SK-N-SH treated with all-trans-retinoic acid at 6 μM for 48 hours (cell line): Measurements from ENCODE around the gene GNG13.

Experiments used
- ATAC-seq: fragments of 200-7000 bp; cut with Tn5 transposase; 3 replicates; pipeline ENCODE4 v1.9.1; 2020; ENCODE audit warnings: mild to moderate bottlenecking, moderate library complexity
- ARNTL ChIP-seq: fragments of 450-650 bp; formaldehyde crosslinking; IDR thresholded peaks from 2 replicates; pipeline ENCODE4 v1.5.0; 2020; ENCODE audit warnings: low read depth, mild to moderate bottlenecking, moderate library complexity, borderline replicate concordance
- BACH2 ChIP-seq: fragments of 250-450 bp; sonication (Bioruptor Pico); IDR thresholded peaks from 2 replicates; pipeline ENCODE4 v1.9.0; 2021; ENCODE audit warnings: mild to moderate bottlenecking, borderline replicate concordance
- CSDC2 ChIP-seq: fragments of 250-450 bp; sonication (Bioruptor Pico); IDR thresholded peaks from 2 replicates; pipeline ENCODE4 v1.5.0; 2020; ENCODE audit warnings: mild to moderate bottlenecking, moderate library complexity
- ESRRG ChIP-seq: fragments of 250-450 bp; sonication (Bioruptor Pico); IDR thresholded peaks from 2 replicates; pipeline ENCODE4 v1.6.1; 2021; ENCODE audit warnings: mild to moderate bottlenecking
- GLIS3 ChIP-seq: fragments of 250-450 bp; sonication (Bioruptor Pico); IDR thresholded peaks from 2 replicates; pipeline ENCODE4 v1.5.0; 2020; ENCODE audit warnings: mild to moderate bottlenecking, moderate library complexity
- ISL1 ChIP-seq: fragments of 250-450 bp; sonication (Bioruptor Pico); IDR thresholded peaks from 2 replicates; pipeline ENCODE4 v2.1.2; 2022; ENCODE audit warnings: mild to moderate bottlenecking, moderate library complexity
- OSR1 ChIP-seq: fragments of 250-450 bp; sonication (Bioruptor Pico); IDR thresholded peaks from 2 replicates; pipeline ENCODE4 v1.8.0; 2022; ENCODE audit warnings: moderate library complexity, mild to moderate bottlenecking, inconsistent platforms
- PPARA ChIP-seq: fragments of 250-450 bp; sonication (Bioruptor Pico); IDR thresholded peaks from 2 replicates; pipeline ENCODE4 v1.5.0; 2020; ENCODE audit warnings: mild to moderate bottlenecking, borderline replicate concordance
- RARB ChIP-seq: fragments of 250-450 bp; sonication (Bioruptor Pico); IDR thresholded peaks from 2 replicates; pipeline ENCODE4 v1.8.0; 2021; ENCODE audit warnings: mild to moderate bottlenecking, moderate library complexity
- SNAI2 ChIP-seq: fragments of 250-450 bp; sonication (Bioruptor Pico); IDR thresholded peaks from 2 replicates; pipeline ENCODE4 v1.5.0; 2020; ENCODE audit warnings: mild to moderate bottlenecking, moderate library complexity
- TCF4 ChIP-seq: fragments of 250-450 bp; sonication (Bioruptor Pico); IDR thresholded peaks from 2 replicates; pipeline ENCODE4 v1.8.0; 2021; ENCODE audit warnings: mild to moderate bottlenecking, moderate library complexity, borderline replicate concordance
- TOX ChIP-seq: fragments of 250-450 bp; sonication (Bioruptor Pico); IDR thresholded peaks from 2 replicates; pipeline ENCODE4 v1.8.0; 2021; ENCODE audit warnings: mild to moderate bottlenecking, moderate library complexity, borderline replicate concordance
- ZC3H10 ChIP-seq: fragments of 250-450 bp; sonication (Bioruptor Pico); IDR thresholded peaks from 2 replicates; pipeline ENCODE4 v1.5.1; 2021; ENCODE audit warnings: mild to moderate bottlenecking, moderate library complexity
- ZFP3 ChIP-seq: fragments of 250-450 bp; sonication (Bioruptor Pico); IDR thresholded peaks from 2 replicates; pipeline ENCODE4 v1.5.0; 2020; ENCODE audit warnings: mild to moderate bottlenecking, moderate library complexity
- ZFP30 ChIP-seq: fragments of 450-650 bp; formaldehyde crosslinking; IDR thresholded peaks from 2 replicates; pipeline ENCODE4 v1.5.0; 2022; ENCODE audit warnings: mild to moderate bottlenecking, moderate library complexity
- ZNF565 ChIP-seq: fragments of 450-650 bp; formaldehyde crosslinking; conservative IDR thresholded peaks from 2 replicates; pipeline ENCODE4 v1.5.0; 2020; ENCODE audit warnings: low read depth, mild to moderate bottlenecking, moderate library complexity
- ZNF70 ChIP-seq: fragments of 450-650 bp; formaldehyde crosslinking; IDR thresholded peaks from 2 replicates; pipeline ENCODE4 v1.5.0; 2020; ENCODE audit warnings: mild to moderate bottlenecking, moderate library complexity
- TF ChIP-seq, protein P1 (sequence below): fragments of 250-450 bp; sonication (Bioruptor Pico); IDR thresholded peaks from 2 replicates; pipeline ENCODE4 v1.5.1; 2021; ENCODE audit warnings: mild to moderate bottlenecking, moderate library complexity
- TF ChIP-seq, protein P2 (sequence below): fragments of 250-450 bp; sonication (Bioruptor Pico); IDR thresholded peaks from 2 replicates; pipeline ENCODE4 v1.8.0; 2020; ENCODE audit warnings: mild to moderate bottlenecking, moderate library complexity, borderline replicate concordance
- TF ChIP-seq, protein P3 (sequence below): fragments of 250-450 bp; sonication (Bioruptor Pico); IDR thresholded peaks from 2 replicates; pipeline ENCODE4 v1.5.0; 2020; ENCODE audit warnings: mild to moderate bottlenecking, moderate library complexity
- TF ChIP-seq, protein P4 (sequence below): fragments of 250-450 bp; sonication (Bioruptor Pico); IDR thresholded peaks from 2 replicates; pipeline ENCODE4 v1.8.0; 2021; ENCODE audit warnings: low read depth, mild to moderate bottlenecking, moderate library complexity, borderline replicate concordance

The GNG13 gene

DNA sequence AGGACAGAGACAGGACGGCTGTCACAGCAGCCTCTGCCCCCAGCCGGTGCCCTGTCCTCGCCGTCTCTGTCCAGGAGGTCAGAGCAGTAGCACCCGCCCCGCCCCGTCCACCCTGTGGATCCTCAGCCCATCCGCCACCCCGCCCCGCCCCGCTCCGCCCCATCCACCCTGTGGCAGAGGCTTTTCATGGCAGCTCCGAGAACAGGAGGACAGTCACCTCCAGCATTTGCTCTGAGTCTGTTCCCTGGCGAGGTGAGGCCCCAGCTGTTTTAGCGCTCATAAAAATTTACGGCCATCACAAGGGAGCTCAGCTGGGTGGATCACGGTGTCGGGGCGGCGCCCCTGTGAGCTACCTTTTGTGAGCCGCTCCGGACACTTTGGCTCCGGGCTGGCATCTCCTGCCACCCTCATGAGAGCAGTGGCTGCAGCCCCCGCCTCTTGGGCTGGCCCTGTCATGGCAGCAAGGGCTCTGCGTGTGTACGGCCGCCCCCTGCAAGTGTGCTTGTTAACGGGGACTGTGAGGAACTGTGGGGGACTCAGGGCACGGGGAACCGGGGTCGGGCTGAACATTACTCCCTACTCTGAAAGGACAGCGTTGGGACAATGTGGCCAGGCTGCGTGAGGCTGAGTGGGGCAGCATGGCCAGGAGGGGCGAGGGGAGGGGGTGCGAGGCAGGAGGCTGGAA is 32.3 kb upstream of the GNG13 start:
- TF ChIP-seq, protein P1, sequence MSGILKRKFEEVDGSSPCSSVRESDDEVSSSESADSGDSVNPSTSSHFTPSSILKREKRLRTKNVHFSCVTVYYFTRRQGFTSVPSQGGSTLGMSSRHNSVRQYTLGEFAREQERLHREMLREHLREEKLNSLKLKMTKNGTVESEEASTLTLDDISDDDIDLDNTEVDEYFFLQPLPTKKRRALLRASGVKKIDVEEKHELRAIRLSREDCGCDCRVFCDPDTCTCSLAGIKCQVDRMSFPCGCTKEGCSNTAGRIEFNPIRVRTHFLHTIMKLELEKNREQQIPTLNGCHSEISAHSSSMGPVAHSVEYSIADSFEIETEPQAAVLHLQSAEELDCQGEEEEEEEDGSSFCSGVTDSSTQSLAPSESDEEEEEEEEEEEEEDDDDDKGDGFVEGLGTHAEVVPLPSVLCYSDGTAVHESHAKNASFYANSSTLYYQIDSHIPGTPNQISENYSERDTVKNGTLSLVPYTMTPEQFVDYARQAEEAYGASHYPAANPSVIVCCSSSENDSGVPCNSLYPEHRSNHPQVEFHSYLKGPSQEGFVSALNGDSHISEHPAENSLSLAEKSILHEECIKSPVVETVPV (CRISPR knock-in tag): no peak
- TF ChIP-seq OSR1 (CRISPR knock-in tag) (no peak), ISL1 (CRISPR knock-in tag) (no peak), GLIS3 (CRISPR knock-in tag) (no peak), ZFP3 (CRISPR knock-in tag) (no peak), CSDC2 (CRISPR knock-in tag) (no peak), ESRRG (CRISPR knock-in tag) (no peak), RARB (no peak), PPARA (CRISPR knock-in tag) (no peak), SNAI2 (no peak), ZFP30 (CRISPR knock-in tag) (no peak), BACH2 (CRISPR knock-in tag) (no peak), TOX (no peak), TCF4 (CRISPR knock-in tag) (no peak)
- TF ChIP-seq, protein P2, sequence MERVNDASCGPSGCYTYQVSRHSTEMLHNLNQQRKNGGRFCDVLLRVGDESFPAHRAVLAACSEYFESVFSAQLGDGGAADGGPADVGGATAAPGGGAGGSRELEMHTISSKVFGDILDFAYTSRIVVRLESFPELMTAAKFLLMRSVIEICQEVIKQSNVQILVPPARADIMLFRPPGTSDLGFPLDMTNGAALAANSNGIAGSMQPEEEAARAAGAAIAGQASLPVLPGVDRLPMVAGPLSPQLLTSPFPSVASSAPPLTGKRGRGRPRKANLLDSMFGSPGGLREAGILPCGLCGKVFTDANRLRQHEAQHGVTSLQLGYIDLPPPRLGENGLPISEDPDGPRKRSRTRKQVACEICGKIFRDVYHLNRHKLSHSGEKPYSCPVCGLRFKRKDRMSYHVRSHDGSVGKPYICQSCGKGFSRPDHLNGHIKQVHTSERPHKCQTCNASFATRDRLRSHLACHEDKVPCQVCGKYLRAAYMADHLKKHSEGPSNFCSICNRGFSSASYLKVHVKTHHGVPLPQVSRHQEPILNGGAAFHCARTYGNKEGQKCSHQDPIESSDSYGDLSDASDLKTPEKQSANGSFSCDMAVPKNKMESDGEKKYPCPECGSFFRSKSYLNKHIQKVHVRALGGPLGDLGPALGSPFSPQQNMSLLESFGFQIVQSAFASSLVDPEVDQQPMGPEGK (CRISPR knock-in tag): no peak
- ATAC-seq: no peak

DNA sequence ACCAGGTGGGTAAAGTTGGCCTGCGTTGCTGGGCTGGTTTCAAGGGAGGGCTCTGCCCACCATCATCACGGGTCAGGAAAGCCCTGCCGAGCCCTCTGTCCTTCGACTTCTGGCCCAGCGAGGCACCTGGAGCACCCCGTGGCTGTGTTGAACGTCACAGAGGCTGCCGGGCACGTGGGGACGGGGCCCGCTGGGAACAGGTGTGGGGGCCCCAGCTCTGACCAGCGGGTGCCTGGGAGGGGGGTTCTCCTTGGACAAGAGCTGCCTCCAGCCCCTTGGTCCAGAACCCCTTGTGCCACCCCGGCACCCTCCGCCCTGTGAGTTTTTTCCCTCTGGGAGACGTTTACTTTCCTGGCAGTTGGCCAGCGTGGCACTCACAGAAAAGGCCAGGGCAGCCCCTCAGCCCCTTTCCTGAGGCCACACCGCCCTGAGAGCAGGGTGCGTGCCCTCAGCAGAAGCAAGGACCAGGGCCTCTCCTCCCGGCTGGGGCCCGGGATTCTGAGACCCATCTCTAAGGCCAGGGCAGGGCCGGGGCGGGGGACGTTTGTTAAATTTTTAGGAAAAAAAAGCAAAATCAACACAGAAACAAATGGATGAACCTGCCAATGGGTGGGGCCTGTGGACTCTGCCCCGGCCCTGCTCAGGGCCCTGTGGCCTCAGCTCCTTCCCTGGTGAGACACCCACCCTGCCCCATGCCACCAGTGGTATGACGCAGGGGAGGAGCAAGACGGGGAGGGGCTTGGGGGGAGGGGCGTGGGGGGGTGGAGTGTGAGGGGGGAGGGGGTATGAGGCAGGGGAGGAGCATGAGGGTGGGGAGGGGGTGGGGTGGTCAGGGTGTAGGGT is 31.3 kb upstream of the GNG13 start:
- TF ChIP-seq OSR1 (CRISPR knock-in tag) (no peak), GLIS3 (CRISPR knock-in tag) (no peak), ARNTL (CRISPR knock-in tag) (no peak), RARB (no peak), TCF4 (CRISPR knock-in tag) (no peak), ZC3H10 (no peak), ZNF565 (CRISPR knock-in tag) (no peak), ZFP3 (CRISPR knock-in tag) (no peak), ZFP30 (CRISPR knock-in tag) (no peak), PPARA (CRISPR knock-in tag) (no peak), BACH2 (CRISPR knock-in tag) (no peak), CSDC2 (CRISPR knock-in tag) (no peak), ZNF70 (CRISPR knock-in tag) (no peak), ISL1 (CRISPR knock-in tag) (no peak), SNAI2 (no peak)
- TF ChIP-seq, protein P3, sequence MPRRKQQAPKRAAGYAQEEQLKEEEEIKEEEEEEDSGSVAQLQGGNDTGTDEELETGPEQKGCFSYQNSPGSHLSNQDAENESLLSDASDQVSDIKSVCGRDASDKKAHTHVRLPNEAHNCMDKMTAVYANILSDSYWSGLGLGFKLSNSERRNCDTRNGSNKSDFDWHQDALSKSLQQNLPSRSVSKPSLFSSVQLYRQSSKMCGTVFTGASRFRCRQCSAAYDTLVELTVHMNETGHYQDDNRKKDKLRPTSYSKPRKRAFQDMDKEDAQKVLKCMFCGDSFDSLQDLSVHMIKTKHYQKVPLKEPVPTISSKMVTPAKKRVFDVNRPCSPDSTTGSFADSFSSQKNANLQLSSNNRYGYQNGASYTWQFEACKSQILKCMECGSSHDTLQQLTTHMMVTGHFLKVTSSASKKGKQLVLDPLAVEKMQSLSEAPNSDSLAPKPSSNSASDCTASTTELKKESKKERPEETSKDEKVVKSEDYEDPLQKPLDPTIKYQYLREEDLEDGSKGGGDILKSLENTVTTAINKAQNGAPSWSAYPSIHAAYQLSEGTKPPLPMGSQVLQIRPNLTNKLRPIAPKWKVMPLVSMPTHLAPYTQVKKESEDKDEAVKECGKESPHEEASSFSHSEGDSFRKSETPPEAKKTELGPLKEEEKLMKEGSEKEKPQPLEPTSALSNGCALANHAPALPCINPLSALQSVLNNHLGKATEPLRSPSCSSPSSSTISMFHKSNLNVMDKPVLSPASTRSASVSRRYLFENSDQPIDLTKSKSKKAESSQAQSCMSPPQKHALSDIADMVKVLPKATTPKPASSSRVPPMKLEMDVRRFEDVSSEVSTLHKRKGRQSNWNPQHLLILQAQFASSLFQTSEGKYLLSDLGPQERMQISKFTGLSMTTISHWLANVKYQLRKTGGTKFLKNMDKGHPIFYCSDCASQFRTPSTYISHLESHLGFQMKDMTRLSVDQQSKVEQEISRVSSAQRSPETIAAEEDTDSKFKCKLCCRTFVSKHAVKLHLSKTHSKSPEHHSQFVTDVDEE: no peak
- TF ChIP-seq, protein P2 (CRISPR knock-in tag): no peak
- TF ChIP-seq, protein P4, sequence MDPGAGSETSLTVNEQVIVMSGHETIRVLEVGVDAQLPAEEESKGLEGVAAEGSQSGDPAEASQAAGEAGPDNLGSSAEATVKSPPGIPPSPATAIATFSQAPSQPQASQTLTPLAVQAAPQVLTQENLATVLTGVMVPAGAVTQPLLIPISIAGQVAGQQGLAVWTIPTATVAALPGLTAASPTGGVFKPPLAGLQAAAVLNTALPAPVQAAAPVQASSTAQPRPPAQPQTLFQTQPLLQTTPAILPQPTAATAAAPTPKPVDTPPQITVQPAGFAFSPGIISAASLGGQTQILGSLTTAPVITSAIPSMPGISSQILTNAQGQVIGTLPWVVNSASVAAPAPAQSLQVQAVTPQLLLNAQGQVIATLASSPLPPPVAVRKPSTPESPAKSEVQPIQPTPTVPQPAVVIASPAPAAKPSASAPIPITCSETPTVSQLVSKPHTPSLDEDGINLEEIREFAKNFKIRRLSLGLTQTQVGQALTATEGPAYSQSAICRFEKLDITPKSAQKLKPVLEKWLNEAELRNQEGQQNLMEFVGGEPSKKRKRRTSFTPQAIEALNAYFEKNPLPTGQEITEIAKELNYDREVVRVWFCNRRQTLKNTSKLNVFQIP (CRISPR knock-in tag): no peak
- TF ChIP-seq, all 23 proteins: peak for 0
- ATAC-seq: no peak
